Neural cell (in vitro differentiated cells): ENCODE measurements around the gene CTRB1. TPM values are rescaled to one million over a fixed set of nuclear protein-coding genes. Genes with fewer than 3 reads are reported as not detected.
A peak's percentile ranks its signal among the peaks of the same experiment; 100 is the strongest.

Experiments
- H2AFZ ChIP-seq: fragments of 200-600, 300-800 bp; sonication (generic), shearing (Covaris generic); 2 replicates; pipeline ENCODE4 v1.6.0; 2014; ENCODE audit warnings: low read depth, mild to moderate bottlenecking, antibody characterized with exemption, low read length, moderate library complexity
- H3F3A ChIP-seq: fragments of 200-600 bp; shearing (Covaris generic); 2 replicates; pipeline ENCODE4 v1.6.1; 2016; ENCODE audit warnings: mild to moderate bottlenecking, moderate library complexity, mixed read lengths, antibody characterized with exemption, low read length; ENCODE audit not compliant: insufficient read depth, poor library complexity, severe bottlenecking
- H3K27ac ChIP-seq: fragments of 200-600, 300-800 bp; sonication (generic), shearing (Covaris generic); 2 replicates; pipeline ENCODE4 v1.5.1; 2014; ENCODE audit warnings: mild to moderate bottlenecking, low read length, moderate library complexity
- H3K27me3 ChIP-seq: fragments of 300-800, 200-600 bp; sonication (generic), shearing (Covaris generic); 2 replicates; pipeline ENCODE4 v1.6.0; 2014; ENCODE audit warnings: mild to moderate bottlenecking, low read depth, low read length, moderate library complexity; ENCODE audit not compliant: insufficient read depth
- H3K36me3 ChIP-seq: fragments of 300-800, 200-600 bp; sonication (generic), shearing (Covaris generic); 2 replicates; pipeline ENCODE4 v1.5.1; 2014; ENCODE audit warnings: mild to moderate bottlenecking, antibody characterized with exemption, low read length, moderate library complexity; ENCODE audit not compliant: insufficient read depth
- H3K4me2 ChIP-seq: fragments of 300-800, 200-600 bp; sonication (generic), shearing (Covaris generic); 2 replicates; pipeline ENCODE4 v1.6.0; 2014; ENCODE audit warnings: mild to moderate bottlenecking, low read length
- H3K4me3 ChIP-seq: fragments of 300-800, 200-600 bp; sonication (generic), shearing (Covaris generic); 2 replicates; pipeline ENCODE4 v1.5.1; 2014; ENCODE audit warnings: mild to moderate bottlenecking, low read length, moderate library complexity
- H3K79me2 ChIP-seq: fragments of 200-600 bp; shearing (Covaris generic); replicated peaks from 2 replicates; pipeline ENCODE4 v1.6.0; 2014; ENCODE audit warnings: mild to moderate bottlenecking, low read length, moderate library complexity; ENCODE audit not compliant: insufficient read depth
- H3K9ac ChIP-seq: fragments of 300-800, 200-600 bp; sonication (generic), shearing (Covaris generic); 2 replicates; pipeline ENCODE4 v1.6.1; 2016; ENCODE audit warnings: mild to moderate bottlenecking, low read length, mixed read lengths
- H3K9me2 ChIP-seq: fragments of 200-600 bp; shearing (Covaris generic); 2 replicates; pipeline ENCODE4 v1.6.1; 2016; ENCODE audit warnings: mild to moderate bottlenecking, low read length, mixed read lengths; ENCODE audit not compliant: insufficient read depth
- H3K9me3 ChIP-seq: fragments of 200-600, 300-800 bp; sonication (generic), shearing (Covaris generic); 2 replicates; pipeline ENCODE4 v1.6.1; 2016; ENCODE audit warnings: mild to moderate bottlenecking, mixed run types, low read length, moderate library complexity, mixed read lengths
- H4K20me1 ChIP-seq: fragments of 200-600 bp; shearing (Covaris generic); 2 replicates; pipeline ENCODE4 v1.6.1; 2016; ENCODE audit warnings: mild to moderate bottlenecking, mixed run types; ENCODE audit not compliant: insufficient read depth
- EP300 ChIP-seq: fragments of 450-650 bp; conservative IDR thresholded peaks from 2 replicates; pipeline ENCODE4 v1.6.1; 2014; ENCODE audit warnings: antibody characterized with exemption, mild to moderate bottlenecking, moderate library complexity; ENCODE audit not compliant: poor library complexity, severe bottlenecking
- EZH2 ChIP-seq: fragments of 200-600, 300-800 bp; shearing (Covaris generic), sonication (generic); IDR thresholded peaks from 2 replicates; pipeline ENCODE4 v1.6.1; 2014; ENCODE audit warnings: antibody characterized with exemption, low read length, borderline replicate concordance, mild to moderate bottlenecking; ENCODE audit not compliant: insufficient read depth, poor library complexity, severe bottlenecking
- MXI1 ChIP-seq: fragments of 450-650 bp; conservative IDR thresholded peaks from 2 replicates; pipeline ENCODE4 v1.6.1; 2014; ENCODE audit warnings: antibody characterized with exemption, mild to moderate bottlenecking; ENCODE audit not compliant: poor library complexity, severe bottlenecking
- POLR2AphosphoS5 ChIP-seq: IDR thresholded peaks from 2 replicates; pipeline ENCODE4 v1.6.1; 2012
- RAD21 ChIP-seq: fragments of 450-650 bp; conservative IDR thresholded peaks from 2 replicates; pipeline ENCODE4 v1.6.1; 2014; ENCODE audit warnings: antibody characterized with exemption, mild to moderate bottlenecking, moderate library complexity
- SMC3 ChIP-seq: fragments of 450-650 bp; conservative IDR thresholded peaks from 2 replicates; pipeline ENCODE4 v1.6.1; 2014; ENCODE audit warnings: antibody characterized with exemption, mild to moderate bottlenecking, moderate library complexity; ENCODE audit not compliant: poor library complexity
- TAF1 ChIP-seq: IDR thresholded peaks from 2 replicates; pipeline ENCODE4 v1.6.1; 2012; ENCODE audit warnings: low read depth
- polyA plus RNA-seq: library from polyadenylated mRNA; depleted of rRNA; stranded (reverse); fragments of >200 nt; gene quantifications from 2 replicates; pipeline ENCODE4 v1.2.3, GENCODE V29; 2014
- TF ChIP-seq, protein P1 (sequence below): fragments of 450-650 bp; IDR thresholded peaks from 2 replicates; pipeline ENCODE4 v1.5.1; 2014; ENCODE audit warnings: antibody characterized with exemption, mild to moderate bottlenecking, moderate library complexity; ENCODE audit not compliant: poor library complexity, severe bottlenecking
- TF ChIP-seq, protein P2 (sequence below): IDR thresholded peaks from 2 replicates; pipeline ENCODE4 v1.6.1; 2012; ENCODE audit warnings: borderline replicate concordance

Gene CTRB1
- polyA plus RNA-seq, 1 donor from 2014 or later = not detected

DNA sequence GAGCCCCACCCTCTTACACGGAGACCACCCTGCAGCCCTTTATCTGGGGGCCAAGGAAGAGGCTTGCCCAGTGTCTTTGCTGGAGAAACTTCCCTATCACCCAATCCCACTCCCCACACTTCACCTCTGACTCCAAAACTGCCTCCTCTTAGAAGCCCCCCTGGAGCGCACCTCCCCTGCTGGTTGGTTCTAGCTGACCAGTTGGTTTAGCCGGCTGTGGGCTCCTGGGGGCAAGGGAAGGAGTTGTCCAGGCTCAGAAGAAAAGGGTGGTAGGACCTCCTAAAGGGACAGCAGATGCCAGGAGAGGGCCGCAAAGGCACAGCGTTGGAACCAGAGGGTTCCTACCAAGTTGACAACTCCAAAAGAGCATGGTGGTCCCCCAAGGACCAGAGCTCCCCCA, 30.7 kb downstream of the CTRB1 start:
- no peak overlapping the region for H3K9ac ChIP-seq
- H3K27ac ChIP-seq = no peak overlapping the region

DNA sequence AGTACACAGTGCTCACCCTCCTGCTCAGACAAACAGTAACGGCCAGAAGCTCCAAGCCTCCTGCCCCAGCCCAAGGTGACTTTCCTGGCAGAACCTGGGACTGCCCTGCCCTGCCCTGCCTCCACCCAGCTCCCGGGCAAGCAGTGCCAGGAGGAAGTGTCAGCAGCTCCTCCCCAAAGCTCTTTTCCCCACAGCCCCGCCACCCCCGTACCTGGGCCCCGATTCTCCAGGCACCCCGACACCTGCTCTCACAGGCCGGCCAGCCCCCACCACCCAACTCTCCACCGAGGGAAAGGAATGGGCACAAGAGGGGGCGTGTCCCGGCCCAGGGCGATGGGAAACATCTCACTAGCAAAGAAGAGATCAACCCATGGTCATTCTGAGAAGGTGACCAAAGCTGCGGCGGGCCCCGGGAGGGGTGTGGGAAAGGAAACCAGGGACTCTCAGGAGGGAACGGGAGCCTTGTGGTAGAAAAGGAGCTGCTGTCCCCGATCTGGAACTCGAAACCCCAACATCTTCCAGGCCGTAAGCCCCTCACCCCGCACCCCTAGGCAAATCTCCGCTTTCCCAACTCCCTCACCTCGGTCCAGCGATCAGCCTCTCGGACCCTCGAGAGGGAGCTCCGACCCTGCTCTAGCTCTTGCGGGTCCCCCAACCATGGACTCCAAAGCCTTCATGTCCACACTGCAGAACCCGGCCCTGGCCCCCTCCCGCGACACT, 31.5 kb downstream of the CTRB1 start:
- peak overlapping the region; percentile 59 for H3K4me2 ChIP-seq
- no peaks in the 10 kb centered on the region for H3K9me3 ChIP-seq
- no peaks in the 10 kb centered on the region for H3K36me3 ChIP-seq
- no peaks in the 10 kb centered on the region for H3K27me3 ChIP-seq
- no peaks in the 10 kb centered on the region for H3F3A ChIP-seq
- H3K4me3 ChIP-seq = peak overlapping the region; percentile 83
- no peak overlapping the region for H3K27ac ChIP-seq
- H4K20me1 ChIP-seq = peaks cover 6% of the 10 kb centered on the region
- H3K9me2 ChIP-seq = no peaks in the 10 kb centered on the region
- peak overlapping the region; percentile 67 for H3K9ac ChIP-seq
- no peak overlapping the region for H2AFZ ChIP-seq
- TF ChIP-seq POLR2AphosphoS5 (no peak), RAD21 (peak; percentile 35), EZH2 (no peak), EP300 (no peak), MXI1 (no peak), SMC3 (peak; percentile 25)
- H3K79me2 ChIP-seq = peaks cover 37% of the 10 kb centered on the region

More for the DNA sequence above, 30.7 kb downstream of the CTRB1 start:
- H3K4me3 ChIP-seq = peak overlapping the region; percentile 83
- H2AFZ ChIP-seq = no peak overlapping the region
- peaks cover 33% of the 10 kb centered on the region for H3K79me2 ChIP-seq
- peaks cover 8% of the 10 kb centered on the region for H4K20me1 ChIP-seq
- no peaks in the 10 kb centered on the region for H3K9me3 ChIP-seq
- H3K36me3 ChIP-seq = no peaks in the 10 kb centered on the region
- H3K27me3 ChIP-seq = no peaks in the 10 kb centered on the region
- H3K4me2 ChIP-seq = no peak overlapping the region
- H3K9me2 ChIP-seq = no peaks in the 10 kb centered on the region
- TF ChIP-seq POLR2AphosphoS5 = no peak
- no peak for TF ChIP-seq TAF1
- TF ChIP-seq MXI1 = no peak
- TF ChIP-seq, protein P1, sequence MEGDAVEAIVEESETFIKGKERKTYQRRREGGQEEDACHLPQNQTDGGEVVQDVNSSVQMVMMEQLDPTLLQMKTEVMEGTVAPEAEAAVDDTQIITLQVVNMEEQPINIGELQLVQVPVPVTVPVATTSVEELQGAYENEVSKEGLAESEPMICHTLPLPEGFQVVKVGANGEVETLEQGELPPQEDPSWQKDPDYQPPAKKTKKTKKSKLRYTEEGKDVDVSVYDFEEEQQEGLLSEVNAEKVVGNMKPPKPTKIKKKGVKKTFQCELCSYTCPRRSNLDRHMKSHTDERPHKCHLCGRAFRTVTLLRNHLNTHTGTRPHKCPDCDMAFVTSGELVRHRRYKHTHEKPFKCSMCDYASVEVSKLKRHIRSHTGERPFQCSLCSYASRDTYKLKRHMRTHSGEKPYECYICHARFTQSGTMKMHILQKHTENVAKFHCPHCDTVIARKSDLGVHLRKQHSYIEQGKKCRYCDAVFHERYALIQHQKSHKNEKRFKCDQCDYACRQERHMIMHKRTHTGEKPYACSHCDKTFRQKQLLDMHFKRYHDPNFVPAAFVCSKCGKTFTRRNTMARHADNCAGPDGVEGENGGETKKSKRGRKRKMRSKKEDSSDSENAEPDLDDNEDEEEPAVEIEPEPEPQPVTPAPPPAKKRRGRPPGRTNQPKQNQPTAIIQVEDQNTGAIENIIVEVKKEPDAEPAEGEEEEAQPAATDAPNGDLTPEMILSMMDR = no peak
- TF ChIP-seq, protein P2, sequence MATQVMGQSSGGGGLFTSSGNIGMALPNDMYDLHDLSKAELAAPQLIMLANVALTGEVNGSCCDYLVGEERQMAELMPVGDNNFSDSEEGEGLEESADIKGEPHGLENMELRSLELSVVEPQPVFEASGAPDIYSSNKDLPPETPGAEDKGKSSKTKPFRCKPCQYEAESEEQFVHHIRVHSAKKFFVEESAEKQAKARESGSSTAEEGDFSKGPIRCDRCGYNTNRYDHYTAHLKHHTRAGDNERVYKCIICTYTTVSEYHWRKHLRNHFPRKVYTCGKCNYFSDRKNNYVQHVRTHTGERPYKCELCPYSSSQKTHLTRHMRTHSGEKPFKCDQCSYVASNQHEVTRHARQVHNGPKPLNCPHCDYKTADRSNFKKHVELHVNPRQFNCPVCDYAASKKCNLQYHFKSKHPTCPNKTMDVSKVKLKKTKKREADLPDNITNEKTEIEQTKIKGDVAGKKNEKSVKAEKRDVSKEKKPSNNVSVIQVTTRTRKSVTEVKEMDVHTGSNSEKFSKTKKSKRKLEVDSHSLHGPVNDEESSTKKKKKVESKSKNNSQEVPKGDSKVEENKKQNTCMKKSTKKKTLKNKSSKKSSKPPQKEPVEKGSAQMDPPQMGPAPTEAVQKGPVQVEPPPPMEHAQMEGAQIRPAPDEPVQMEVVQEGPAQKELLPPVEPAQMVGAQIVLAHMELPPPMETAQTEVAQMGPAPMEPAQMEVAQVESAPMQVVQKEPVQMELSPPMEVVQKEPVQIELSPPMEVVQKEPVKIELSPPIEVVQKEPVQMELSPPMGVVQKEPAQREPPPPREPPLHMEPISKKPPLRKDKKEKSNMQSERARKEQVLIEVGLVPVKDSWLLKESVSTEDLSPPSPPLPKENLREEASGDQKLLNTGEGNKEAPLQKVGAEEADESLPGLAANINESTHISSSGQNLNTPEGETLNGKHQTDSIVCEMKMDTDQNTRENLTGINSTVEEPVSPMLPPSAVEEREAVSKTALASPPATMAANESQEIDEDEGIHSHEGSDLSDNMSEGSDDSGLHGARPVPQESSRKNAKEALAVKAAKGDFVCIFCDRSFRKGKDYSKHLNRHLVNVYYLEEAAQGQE = no peak
- no peak for TF ChIP-seq EP300
- no peaks in the 10 kb centered on the region for H3F3A ChIP-seq
